ENCODE measurements around the gene XPNPEP1. TPM values are rescaled to one million over a fixed set of nuclear protein-coding genes. Genes with fewer than 3 reads are reported as not detected.
A peak's percentile ranks its signal among the peaks of the same experiment; 100 is the strongest.

The XPNPEP1 gene
- total RNA-seq, 2 donors from 2014 or later, result 77.6 to 104 TPM

DNA sequence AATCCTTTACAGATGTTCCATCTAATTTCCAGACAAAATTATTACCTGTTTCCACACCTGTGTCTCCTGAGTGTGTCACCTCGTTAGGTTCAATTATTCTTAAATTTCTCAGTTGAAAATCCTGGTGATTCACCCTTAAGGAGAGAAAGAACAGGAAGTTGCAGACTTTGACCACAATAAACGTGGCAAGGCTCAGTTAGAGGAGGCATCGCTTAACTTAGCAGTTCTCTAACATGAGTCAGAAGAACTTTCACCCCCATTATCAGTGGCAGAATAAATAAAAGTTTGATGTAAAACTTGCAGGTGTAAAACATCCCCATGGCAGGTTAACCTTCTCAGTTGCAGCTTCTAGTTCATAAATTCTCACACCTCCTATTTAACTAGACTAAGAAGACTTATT lies 8.3 kb downstream of the XPNPEP1 start:
- ATAC-seq (peak; percentile 90), DNase-seq (peak; percentile 54 to 83 (median 66))
- Histone ChIP-seq H3K4me1 (peaks cover 64% of the 10 kb centered on the region), H3K9me3 (no peaks in the 10 kb centered on the region), H3K4me3 (no peak overlapping the region), H3K27ac (peak overlapping the region; percentile 69 to 85 (median 80)), H3K36me3 (replicated peaks in 1 of 2; ENCODE audit: insufficient read depth in 1 of 2, low read depth in 2 of 2) (no peaks in the 10 kb centered on the region), H3K27me3 (no peaks in the 10 kb centered on the region)
- WGBS, 2 donors, result 7 to 16% methylated on average over 3 of the region's 3 CpGs
- TF ChIP-seq POLR2A (IDR thresholded peaks at IDR 0.05), result peak in 2 of 3 donors; percentile 71 to 82
- TF ChIP-seq, protein P1, sequence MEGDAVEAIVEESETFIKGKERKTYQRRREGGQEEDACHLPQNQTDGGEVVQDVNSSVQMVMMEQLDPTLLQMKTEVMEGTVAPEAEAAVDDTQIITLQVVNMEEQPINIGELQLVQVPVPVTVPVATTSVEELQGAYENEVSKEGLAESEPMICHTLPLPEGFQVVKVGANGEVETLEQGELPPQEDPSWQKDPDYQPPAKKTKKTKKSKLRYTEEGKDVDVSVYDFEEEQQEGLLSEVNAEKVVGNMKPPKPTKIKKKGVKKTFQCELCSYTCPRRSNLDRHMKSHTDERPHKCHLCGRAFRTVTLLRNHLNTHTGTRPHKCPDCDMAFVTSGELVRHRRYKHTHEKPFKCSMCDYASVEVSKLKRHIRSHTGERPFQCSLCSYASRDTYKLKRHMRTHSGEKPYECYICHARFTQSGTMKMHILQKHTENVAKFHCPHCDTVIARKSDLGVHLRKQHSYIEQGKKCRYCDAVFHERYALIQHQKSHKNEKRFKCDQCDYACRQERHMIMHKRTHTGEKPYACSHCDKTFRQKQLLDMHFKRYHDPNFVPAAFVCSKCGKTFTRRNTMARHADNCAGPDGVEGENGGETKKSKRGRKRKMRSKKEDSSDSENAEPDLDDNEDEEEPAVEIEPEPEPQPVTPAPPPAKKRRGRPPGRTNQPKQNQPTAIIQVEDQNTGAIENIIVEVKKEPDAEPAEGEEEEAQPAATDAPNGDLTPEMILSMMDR (IDR thresholded peaks at IDR 0.05), result no peak
- intact Hi-C loops (cut with DNase I), result no loop called here

DNA sequence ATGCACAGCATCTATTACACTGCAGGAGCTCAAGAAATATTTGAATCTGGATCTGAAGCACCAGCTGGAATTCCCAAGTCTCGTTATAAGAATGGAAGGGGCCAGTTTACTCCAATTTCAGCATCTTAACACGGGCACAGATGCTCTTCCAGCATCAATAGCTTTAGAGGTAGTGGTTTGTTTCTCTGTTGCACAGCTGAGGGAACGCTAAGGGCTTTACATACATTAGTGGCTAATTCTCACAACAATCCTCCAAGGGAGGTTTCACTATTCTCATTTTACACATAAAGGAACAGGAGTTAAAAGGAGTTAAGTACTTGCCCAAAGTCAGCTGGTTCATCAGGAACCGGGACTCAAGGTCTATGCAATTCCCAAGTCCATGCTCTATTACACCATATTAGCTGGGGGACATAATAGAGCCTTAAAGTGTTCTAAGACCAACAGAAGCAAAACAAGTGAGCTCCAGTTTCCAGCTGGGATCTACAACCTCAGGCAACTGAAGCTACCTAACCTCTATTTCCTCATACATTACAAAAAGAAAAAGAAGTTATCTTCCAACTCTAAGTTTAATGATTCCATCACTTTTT lies 9.9 kb downstream of the XPNPEP1 start:
- intact Hi-C loops (cut with DNase I), result no loop called here
- H3K4me1 ChIP-seq, result peaks cover 59% of the 10 kb centered on the region
- WGBS, 2 donors, result 30 to 39% methylated on average over 4 of the region's 4 CpGs
- H3K4me3 ChIP-seq, result no peak overlapping the region
- peak overlapping the region; percentile 71 to 85 (median 80) for H3K27ac ChIP-seq
- DNase-seq, result peak in 1 of 4 donors; percentile 8
- H3K36me3 ChIP-seq (replicated peaks in 1 of 2; ENCODE audit: insufficient read depth in 1 of 2, low read depth in 2 of 2), result no peaks in the 10 kb centered on the region
- H3K9me3 ChIP-seq, result no peaks in the 10 kb centered on the region
- no peak for ATAC-seq
- H3K27me3 ChIP-seq, result no peaks in the 10 kb centered on the region
- TF ChIP-seq, protein P1 (IDR thresholded peaks at IDR 0.05), result no peak
- TF ChIP-seq POLR2A (IDR thresholded peaks at IDR 0.05), result no peak

DNA sequence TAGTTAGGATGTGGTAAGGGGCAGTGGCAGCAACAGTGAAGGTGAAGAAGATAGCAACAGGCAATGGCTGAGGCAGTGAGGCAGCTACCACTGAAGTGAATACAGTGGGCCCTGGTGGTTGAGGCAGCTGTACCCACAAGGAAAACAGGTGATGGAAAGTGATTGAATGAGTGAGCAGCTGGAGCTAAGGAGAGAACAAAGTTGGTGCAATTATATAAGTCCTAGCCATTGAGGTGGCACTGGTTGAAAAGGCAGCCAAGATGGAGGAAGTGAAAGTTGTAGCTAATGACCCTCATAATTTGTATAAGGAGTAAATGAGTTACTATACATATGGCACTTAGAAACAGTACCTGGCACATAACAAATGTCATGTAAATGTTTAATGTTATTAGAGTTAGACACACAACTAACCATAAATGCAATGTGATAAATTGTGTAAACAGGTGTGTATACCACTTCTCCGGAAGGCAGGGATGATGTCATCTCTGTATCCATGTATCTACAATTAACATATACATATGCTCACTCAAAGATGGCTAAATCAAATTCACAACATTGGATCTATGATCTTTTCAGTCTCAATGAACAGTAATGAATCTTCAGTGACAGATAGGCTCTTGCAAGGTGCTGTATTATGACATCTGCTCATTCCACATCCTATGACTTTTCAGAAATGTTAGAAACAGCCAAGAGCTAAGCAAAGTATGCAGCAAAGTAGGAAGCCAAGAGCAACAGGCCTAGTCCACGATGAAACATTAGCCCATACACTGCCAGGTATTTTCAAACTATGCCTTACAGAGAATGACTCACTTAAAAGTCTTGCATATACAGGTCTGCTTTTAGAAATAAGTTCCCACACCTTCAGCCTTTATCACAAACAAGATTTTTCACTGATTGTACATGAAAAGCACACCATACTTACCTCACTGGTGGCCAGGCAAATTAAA lies 10.7 kb downstream of the XPNPEP1 start:
- intact Hi-C loops (cut with DNase I), result no loop called here
- Histone ChIP-seq H3K4me3 (no peak overlapping the region), H3K27me3 (no peaks in the 10 kb centered on the region), H3K36me3 (replicated peaks in 1 of 2; ENCODE audit: insufficient read depth in 1 of 2, low read depth in 2 of 2) (no peaks in the 10 kb centered on the region), H3K4me1 (peaks cover 59% of the 10 kb centered on the region), H3K27ac (peak overlapping the region; percentile 71 to 85 (median 80)), H3K9me3 (no peaks in the 10 kb centered on the region)
- WGBS, 2 donors, result 24 to 34% methylated on average over 2 of the region's 2 CpGs
- peak; percentile 51 for ATAC-seq
- DNase-seq, result no peak
- no peak for TF ChIP-seq POLR2A (IDR thresholded peaks at IDR 0.05)
- TF ChIP-seq, protein P1 (IDR thresholded peaks at IDR 0.05), result no peak

DNA sequence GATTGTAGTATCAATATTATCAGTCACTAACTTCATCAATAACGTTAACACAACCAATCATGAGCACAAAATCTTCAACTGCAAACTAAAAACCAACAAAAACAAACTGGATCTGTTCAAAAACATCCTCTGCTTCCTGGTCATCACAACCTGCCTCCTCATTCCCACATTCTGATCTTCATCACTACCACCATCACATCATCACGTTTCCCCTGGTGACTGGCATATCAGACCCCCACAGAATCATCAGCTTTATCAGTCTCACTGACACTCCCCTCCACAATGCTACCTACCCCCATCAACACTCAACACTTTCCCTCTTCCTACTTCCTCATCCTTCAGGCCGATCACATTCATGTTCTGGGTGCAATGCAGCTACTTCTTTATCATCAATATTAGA lies 11.4 kb downstream of the XPNPEP1 start:
- H3K9me3 ChIP-seq, result no peaks in the 10 kb centered on the region
- TF ChIP-seq, protein P1 (IDR thresholded peaks at IDR 0.05), result no peak
- TF ChIP-seq POLR2A (IDR thresholded peaks at IDR 0.05), result no peak
- intact Hi-C loops (cut with DNase I), result no loop called here
- no peak for DNase-seq
- H3K36me3 ChIP-seq (replicated peaks in 1 of 2; ENCODE audit: insufficient read depth in 1 of 2, low read depth in 2 of 2), result peaks cover 0 to 2% of the 10 kb centered on the region in 2 donors
- no peaks in the 10 kb centered on the region for H3K27me3 ChIP-seq
- H3K27ac ChIP-seq, result peak overlapping the region in 3 of 4 donors; percentile 71 to 85 (median 84)
- H3K4me1 ChIP-seq, result peaks cover 58% of the 10 kb centered on the region
- 45 to 51% methylated on average over 3 of the region's 3 CpGs for WGBS, 2 donors
- no peak overlapping the region for H3K4me3 ChIP-seq
- no peak for ATAC-seq
